IMR-90 (cell line): Measurements from ENCODE around the gene DRAXIN. TPM values are rescaled to one million over a fixed set of nuclear protein-coding genes. Genes with fewer than 3 reads are reported as not detected.
A peak's percentile ranks its signal among the peaks of the same experiment; 100 is the strongest.

Source experiments
- ATAC-seq: fragments of 200-7000 bp; cut with Tn5 transposase; 2 replicates; pipeline ENCODE4 v1.9.1; 2020; ENCODE audit warnings: low read depth, mild to moderate bottlenecking, moderate library complexity
- BruUV-seq: library from RNA; stranded (reverse); fragments of 400-500 nt; replicated peaks from 2 replicates; lab custom pipeline; 2021; lab: Mats Ljungman, UMichigan
- CTCF ChIA-PET: fragments of 300-600 bp; formaldehyde crosslinking; extraction: SDS; loops from one replicate; lab custom pipeline; 2021; ENCODE audit warnings: antibody characterized with exemption; lab: Yijun Ruan, JAX
- POLR2A ChIA-PET: fragments of 300-600 bp; sonication (Branson Sonifier 250); formaldehyde crosslinking; loops from one replicate; lab custom pipeline; 2022; ENCODE audit warnings: antibody characterized with exemption; ENCODE audit not compliant: unreplicated experiment; lab: Charles Lee
- DNase-seq: peaks from one replicate; pipeline ENCODE4 v3.0.0; 2013
- H2AFZ ChIP-seq: replicated peaks from 2 replicates; pipeline ENCODE3; 2013; ENCODE audit warnings: low read length, mild to moderate bottlenecking; ENCODE audit not compliant: poor library complexity
- H2AK5ac ChIP-seq: 2 replicates; pipeline ENCODE4 v1.6.1; 2013; ENCODE audit warnings: low read depth, low read length, inconsistent platforms
- H2AK9ac ChIP-seq: replicated peaks from 2 replicates; pipeline ENCODE3; 2013; ENCODE audit warnings: mild to moderate bottlenecking, low read depth, low read length, moderate library complexity; ENCODE audit not compliant: poor library complexity
- H2BK120ac ChIP-seq: 2 replicates; pipeline ENCODE4 v1.6.1; 2013; ENCODE audit warnings: low read depth, low read length, inconsistent platforms
- H2BK15ac ChIP-seq: 3 replicates; pipeline ENCODE4 v1.6.1; 2013; ENCODE audit warnings: low read depth, low read length, inconsistent platforms
- H2BK20ac ChIP-seq: 2 replicates; pipeline ENCODE4 v1.6.1; 2013; ENCODE audit warnings: low read depth, mild to moderate bottlenecking, inconsistent platforms, low read length, moderate library complexity
- H2BK5ac ChIP-seq: 2 replicates; pipeline ENCODE4 v1.6.1; 2013; ENCODE audit warnings: mild to moderate bottlenecking, low read depth, low read length, inconsistent platforms; ENCODE audit not compliant: poor library complexity, severe bottlenecking
- H3K14ac ChIP-seq: replicated peaks from 2 replicates; pipeline ENCODE4 v1.6.1; 2013; ENCODE audit warnings: low read depth, low read length, inconsistent platforms
- H3K18ac ChIP-seq: 2 replicates; pipeline ENCODE4 v1.6.1; 2013; ENCODE audit warnings: low read depth, low read length, control low read depth
- H3K23ac ChIP-seq: 2 replicates; pipeline ENCODE4 v1.6.1; 2013; ENCODE audit warnings: low read depth, low read length, inconsistent platforms
- H3K27ac ChIP-seq: 2 replicates; pipeline ENCODE4 v1.5.1; 2013; ENCODE audit warnings: mild to moderate bottlenecking, control low read depth, low read length; ENCODE audit not compliant: insufficient read depth
- H3K27me3 ChIP-seq: 2 replicates; pipeline ENCODE4 v1.6.1; 2013; ENCODE audit warnings: low read length; ENCODE audit not compliant: control insufficient read depth, insufficient read depth
- H3K36me3 ChIP-seq: 2 replicates; pipeline ENCODE4 v1.6.1; 2013; ENCODE audit warnings: low read length, mixed read lengths; ENCODE audit not compliant: control insufficient read depth, insufficient read depth
- H3K4ac ChIP-seq: 2 replicates; pipeline ENCODE4 v1.6.1; 2013; ENCODE audit warnings: low read depth, low read length, inconsistent platforms
- H3K4me1 ChIP-seq: 2 replicates; pipeline ENCODE4 v1.6.1; 2013; ENCODE audit warnings: low read length, mixed read lengths; ENCODE audit not compliant: control insufficient read depth, insufficient read depth
- H3K4me2 ChIP-seq: 2 replicates; pipeline ENCODE4 v1.6.1; 2013; ENCODE audit warnings: low read depth, mild to moderate bottlenecking, control low read depth, low read length, moderate library complexity
- H3K4me3 ChIP-seq: 2 replicates; pipeline ENCODE4 v1.5.1; 2013; ENCODE audit warnings: low read depth, mild to moderate bottlenecking, control low read depth, low read length, moderate library complexity; ENCODE audit not compliant: insufficient read depth
- H3K56ac ChIP-seq: 2 replicates; pipeline ENCODE4 v1.6.1; 2013; ENCODE audit warnings: low read length, inconsistent platforms; ENCODE audit not compliant: insufficient read depth; ENCODE audit errors: extremely low read depth
- H3K79me1 ChIP-seq, 2 experiments: 2 replicates each; pipeline ENCODE4 v1.6.1; 2013; ENCODE audit warnings: low read length in 2 of 2, inconsistent platforms in 1 of 2, low read depth in 1 of 2
- H3K9ac ChIP-seq: 2 replicates; pipeline ENCODE4 v1.6.1; 2013; ENCODE audit warnings: low read depth, low read length, control low read depth
- H3K9me1 ChIP-seq: 2 replicates; pipeline ENCODE4 v1.6.1; 2013; ENCODE audit warnings: low read length, inconsistent platforms; ENCODE audit not compliant: insufficient read depth
- H3K9me3 ChIP-seq: 2 replicates; pipeline ENCODE4 v1.6.1; 2013; ENCODE audit warnings: low read length; ENCODE audit not compliant: control insufficient read depth, insufficient read depth
- H4K20me1 ChIP-seq: 2 replicates; pipeline ENCODE4 v1.6.1; 2013; ENCODE audit warnings: low read length, inconsistent platforms; ENCODE audit not compliant: insufficient read depth
- H4K5ac ChIP-seq: 2 replicates; pipeline ENCODE4 v1.6.1; 2013; ENCODE audit warnings: mild to moderate bottlenecking, low read depth, low read length, control low read depth
- H4K8ac ChIP-seq, 2 experiments: 2 replicates each; pipeline ENCODE4 v1.6.1; 2013; ENCODE audit warnings: low read depth in 2 of 2, low read length in 2 of 2, control low read depth in 1 of 2, inconsistent platforms in 1 of 2
- H4K91ac ChIP-seq: 2 replicates; pipeline ENCODE4 v1.6.1; 2013; ENCODE audit warnings: low read depth, low read length, inconsistent platforms; ENCODE audit not compliant: insufficient read depth
- BHLHE40 ChIP-seq: fragments of 150-350 bp; IDR thresholded peaks from 2 replicates; pipeline ENCODE4 v1.6.1; 2016; ENCODE audit warnings: mild to moderate bottlenecking, low read depth, low read length
- ELK1 ChIP-seq: fragments of 150-350 bp; IDR thresholded peaks from 2 replicates; pipeline ENCODE4 v1.6.1; 2016; ENCODE audit warnings: low read depth, mild to moderate bottlenecking, low read length, moderate library complexity, borderline replicate concordance
- FOS ChIP-seq: fragments of 150-350 bp; IDR thresholded peaks from 2 replicates; pipeline ENCODE4 v1.6.1; 2016; ENCODE audit warnings: low read depth, low read length
- MAZ ChIP-seq: IDR thresholded peaks from 2 replicates; pipeline ENCODE4 v1.6.1; 2012; ENCODE audit warnings: low read depth, mild to moderate bottlenecking, low read length, improper control_type of control experiment, moderate library complexity, borderline replicate concordance
- RAD21 ChIP-seq: IDR thresholded peaks from 2 replicates; pipeline ENCODE4 v1.6.1; 2012; ENCODE audit warnings: low read length, improper control_type of control experiment
- whole genome bisulfite sequencing, 2 experiments: methylation state at CpG; one replicate each; pipeline versions ENCODE4 v1.1.5 to v1.1.7; 2013; ENCODE audit warnings: missing lambda C conversion rate in 2 of 2; ENCODE audit not compliant: insufficient read length in 1 of 2; ENCODE audit errors: extremely low coverage in 2 of 2; 5-methylcytosine and 5-hydroxymethylcytosine counted together
- dilution Hi-C: fragments of 300-500 bp; cut with HindIII; formaldehyde crosslinking; loops from one replicate; pipeline ENCODE4 v1.14.3; 2018; ENCODE audit warnings: low sequenced_read_pairs; ENCODE audit not compliant: unreplicated experiment
- in situ Hi-C: fragments of 300-500 bp; cut with MboI; formaldehyde crosslinking; loops from 3 replicates; pipeline ENCODE4 v1.14.3; 2019; ENCODE audit warnings: low sequenced_read_pairs, inconsistent platforms, mixed read lengths
- intact Hi-C: fragments of 100-400 bp; cut with micrococcal nuclease; formaldehyde crosslinking; loops from 2 replicates; pipeline ENCODE4 v1.10.0; 2022
- polyA plus RNA-seq, 3 experiments: library from polyadenylated mRNA; depleted of rRNA; stranded (reverse); fragments of >200 nt; gene quantifications; 2 replicates each; pipeline ENCODE4 v1.2.3, GENCODE V29; 2012; ENCODE audit warnings: low replicate concordance in 1 of 3
- total RNA-seq: library from RNA; depleted of rRNA; stranded (reverse); fragments of >200 nt; gene quantifications from 2 replicates; pipeline ENCODE4 v1.2.3, GENCODE V29; 2012

Gene DRAXIN
- total and polyA plus RNA-seq, 2 of the 4 experiments (the other 2 are of a cell fraction), result under 0.01 to 0.02 TPM

- Histone ChIP-seq H2BK20ac (no peak overlapping the region), H3K36me3 (no peaks in the 10 kb centered on the region), H3K9ac (no peak overlapping the region), H2AK5ac (no peak overlapping the region), H3K4me3 (no peak overlapping the region), H3K4ac (no peak overlapping the region), H4K91ac (no peak overlapping the region), H3K14ac (no peak overlapping the region), H2AFZ (peak overlapping the region; percentile 51), H3K18ac (no peak overlapping the region), H3K4me1 (peaks cover 3% of the 10 kb centered on the region; the same call in 1 of the 2 replicates), H2BK5ac (no peak overlapping the region), H3K79me1 (no peaks in the 10 kb centered on the region), H2BK15ac (no peak overlapping the region), H3K27me3 (peaks cover 69% of the 10 kb centered on the region), H3K9me1 (peaks cover 8% of the 10 kb centered on the region), H3K4me2 (no peak overlapping the region), H2AK9ac (no peak overlapping the region), H4K8ac (no peak overlapping the region), H3K27ac (no peak overlapping the region), H3K56ac (no peak overlapping the region), H2BK120ac (no peak overlapping the region), H3K9me3 (no peaks in the 10 kb centered on the region), H3K23ac (no peak overlapping the region), H4K20me1 (no peaks in the 10 kb centered on the region), H4K5ac (no peak overlapping the region)
- dilution Hi-C loops (no loop called here), intact Hi-C loops (no loop called here), in situ Hi-C loops (no loop called here)
- no peak for DNase-seq
- TF ChIP-seq RAD21, result no peak
- no peak for TF ChIP-seq FOS
- TF ChIP-seq MAZ, result no peak
- no peak for TF ChIP-seq BHLHE40
- TF ChIP-seq ELK1, result no peak
- POLR2A ChIA-PET, result no interaction called here
- no peak for ATAC-seq
- no TSS peak for BruUV-seq
- WGBS, 2 experiments, result 47% methylated on average over 4 of the region's 8 CpGs; no CpG with 5 or more reads in 1 of the 2 experiments
- CTCF ChIA-PET, result interaction anchor here (0.6 kb wide), 1 partner anchor 12 kb away, joined by 3 read pairs; no protein-coding TSS in a partner anchor
Measured at GRCh38 chr1:11697188-11697892, 5.8 kb downstream of the DRAXIN start.
